GM23248 (cell line): ENCODE results near the gene CHST13. TPM values are rescaled to one million over a fixed set of nuclear protein-coding genes. Genes with fewer than 3 reads are reported as not detected.

Experiments used
- DNase-seq: peaks from one replicate; pipeline ENCODE4 v3.0.0-alpha.2; 2015
- H2AFZ ChIP-seq: fragments of 200-600 bp; sonication (generic); 2 replicates; pipeline ENCODE4 v1.6.1; 2016; ENCODE audit warnings: antibody characterized with exemption
- H3F3A ChIP-seq: fragments of 200-600 bp; sonication (generic); 2 replicates; pipeline ENCODE4 v1.6.1; 2016; ENCODE audit warnings: mild to moderate bottlenecking, antibody characterized with exemption, mixed run types; ENCODE audit not compliant: insufficient read depth
- H3K27ac ChIP-seq: fragments of 200-600 bp; sonication (generic); 2 replicates; pipeline ENCODE4 v1.5.1; 2016; ENCODE audit warnings: mild to moderate bottlenecking
- H3K27me3 ChIP-seq: fragments of 200-600 bp; sonication (generic); replicated peaks from 2 replicates; pipeline ENCODE4 v1.6.1; 2016; ENCODE audit warnings: mild to moderate bottlenecking; ENCODE audit not compliant: insufficient read depth
- H3K36me3 ChIP-seq: fragments of 200-600 bp; sonication (generic); 2 replicates; pipeline ENCODE4 v1.6.1; 2016; ENCODE audit warnings: low read depth, mild to moderate bottlenecking
- H3K4me1 ChIP-seq: fragments of 200-600 bp; sonication (generic); 2 replicates; pipeline ENCODE4 v1.6.1; 2016; ENCODE audit warnings: mild to moderate bottlenecking; ENCODE audit not compliant: insufficient read depth
- H3K4me2 ChIP-seq: fragments of 200-600 bp; sonication (generic); one replicate; pipeline ENCODE4 v1.6.1; 2016; ENCODE audit warnings: mild to moderate bottlenecking; ENCODE audit not compliant: unreplicated experiment
- H3K4me3 ChIP-seq: fragments of 200-600 bp; sonication (generic); 2 replicates; pipeline ENCODE4 v1.5.1; 2016; ENCODE audit warnings: mild to moderate bottlenecking
- H3K79me2 ChIP-seq: fragments of 200-600 bp; sonication (generic); 2 replicates; pipeline ENCODE4 v1.6.1; 2016; ENCODE audit warnings: mild to moderate bottlenecking; ENCODE audit not compliant: insufficient read depth
- H3K9ac ChIP-seq: fragments of 200-600 bp; sonication (generic); 2 replicates; pipeline ENCODE4 v1.6.1; 2016; ENCODE audit warnings: mild to moderate bottlenecking
- H3K9me2 ChIP-seq: fragments of 200-600 bp; sonication (generic); 2 replicates; pipeline ENCODE4 v1.6.1; 2016; ENCODE audit warnings: mixed run types, mild to moderate bottlenecking, moderate library complexity; ENCODE audit not compliant: insufficient read depth
- H3K9me3 ChIP-seq: fragments of 200-600 bp; sonication (generic); one replicate; pipeline ENCODE4 v1.6.1; 2017; ENCODE audit warnings: low read depth
- H4K20me1 ChIP-seq: fragments of 200-600 bp; sonication (generic); 2 replicates; pipeline ENCODE4 v1.6.0; 2016; ENCODE audit not compliant: insufficient read depth
- EZH2 ChIP-seq: fragments of 200-600 bp; sonication (generic); IDR thresholded peaks from 2 replicates; pipeline ENCODE4 v1.6.1; 2018; ENCODE audit warnings: antibody characterized with exemption, mild to moderate bottlenecking; ENCODE audit not compliant: insufficient read depth, poor library complexity, severe bottlenecking
- EZH2phosphoT487 ChIP-seq: fragments of 200-600 bp; sonication (generic); IDR thresholded peaks from 2 replicates; pipeline ENCODE4 v1.6.1; 2018; ENCODE audit warnings: antibody characterized with exemption, moderate library complexity, mild to moderate bottlenecking, low read depth; ENCODE audit not compliant: insufficient read depth
- WGBS, 2 experiments: methylation state at CpG; one replicate each; pipeline ENCODE4 v1.1.6; 2015 to 2017; ENCODE audit warnings: low lambda C conversion rate in 2 of 2, low coverage in 1 of 2; ENCODE audit errors: missing lambda C conversion rate in 2 of 2; 5-methylcytosine and 5-hydroxymethylcytosine counted together
- in situ Hi-C: fragments of 300-500 bp; cut with MboI; formaldehyde crosslinking; loops from 2 replicates; pipeline ENCODE4 v1.15.0; 2020
- polyA plus RNA-seq: library from polyadenylated mRNA; unstranded; fragments of >200 nt; fragmentation: Nextera tagmentation; extraction: Ambion mirVana; gene quantifications from 2 replicates; pipeline ENCODE4 v1.2.1, GENCODE V29; 2016
- total RNA-seq: library from RNA; depleted of rRNA; stranded (reverse); fragments of >200 nt; shearing (Covaris generic); gene quantifications from 2 replicates; pipeline ENCODE4 v1.2.3, GENCODE V29; 2014

The CHST13 gene
- total and polyA plus RNA-seq, 2 experiments from 2014 or later: 0.11 TPM; not detected in 1

DNA sequence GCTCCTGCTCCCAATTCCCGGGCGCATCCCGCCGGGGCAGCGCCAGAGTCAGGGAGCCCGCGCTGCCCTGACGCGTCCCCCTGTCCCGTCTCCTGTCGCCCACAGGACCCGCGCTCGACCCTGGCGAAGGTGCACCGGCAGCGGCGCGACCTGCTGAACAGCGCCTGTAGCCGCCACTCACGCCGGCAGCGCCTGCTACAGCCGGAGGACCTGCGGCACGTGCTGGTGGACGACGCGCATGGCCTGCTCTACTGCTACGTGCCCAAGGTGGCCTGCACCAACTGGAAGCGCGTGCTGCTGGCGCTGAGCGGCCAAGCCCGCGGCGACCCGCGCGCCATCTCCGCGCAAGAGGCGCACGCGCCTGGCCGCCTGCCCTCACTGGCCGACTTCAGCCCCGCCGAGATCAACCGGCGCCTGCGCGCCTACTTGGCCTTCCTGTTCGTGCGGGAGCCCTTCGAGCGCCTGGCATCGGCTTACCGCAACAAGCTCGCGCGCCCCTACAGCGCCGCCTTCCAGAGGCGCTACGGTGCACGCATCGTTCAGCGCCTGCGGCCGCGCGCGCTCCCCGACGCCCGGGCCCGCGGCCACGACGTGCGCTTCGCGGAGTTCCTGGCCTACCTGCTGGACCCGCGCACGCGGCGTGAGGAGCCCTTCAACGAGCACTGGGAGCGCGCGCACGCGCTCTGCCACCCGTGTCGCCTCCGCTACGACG lies 17.8 kb downstream of the CHST13 start:
- Histone ChIP-seq H2AFZ (no peak overlapping the region), H3K9me3 (no peaks in the 10 kb centered on the region), H3K79me2 (no peaks in the 10 kb centered on the region), H3K4me3 (no peak overlapping the region), H3K27me3 (no peaks in the 10 kb centered on the region), H3K36me3 (no peaks in the 10 kb centered on the region), H3K4me2 (no peak overlapping the region), H3K9me2 (no peaks in the 10 kb centered on the region), H3F3A (peaks cover 22% of the 10 kb centered on the region), H4K20me1 (no peaks in the 10 kb centered on the region), H3K27ac (no peak overlapping the region), H3K9ac (no peak overlapping the region), H3K4me1 (peaks cover 12% of the 10 kb centered on the region)
- no peak for DNase-seq
- TF ChIP-seq EZH2phosphoT487 (no peak), EZH2 (no peak)
- WGBS, 2 experiments: 70 to 72% methylated on average over 79 to 98 of the region's 101 CpGs
- in situ Hi-C loops: no loop called here

DNA sequence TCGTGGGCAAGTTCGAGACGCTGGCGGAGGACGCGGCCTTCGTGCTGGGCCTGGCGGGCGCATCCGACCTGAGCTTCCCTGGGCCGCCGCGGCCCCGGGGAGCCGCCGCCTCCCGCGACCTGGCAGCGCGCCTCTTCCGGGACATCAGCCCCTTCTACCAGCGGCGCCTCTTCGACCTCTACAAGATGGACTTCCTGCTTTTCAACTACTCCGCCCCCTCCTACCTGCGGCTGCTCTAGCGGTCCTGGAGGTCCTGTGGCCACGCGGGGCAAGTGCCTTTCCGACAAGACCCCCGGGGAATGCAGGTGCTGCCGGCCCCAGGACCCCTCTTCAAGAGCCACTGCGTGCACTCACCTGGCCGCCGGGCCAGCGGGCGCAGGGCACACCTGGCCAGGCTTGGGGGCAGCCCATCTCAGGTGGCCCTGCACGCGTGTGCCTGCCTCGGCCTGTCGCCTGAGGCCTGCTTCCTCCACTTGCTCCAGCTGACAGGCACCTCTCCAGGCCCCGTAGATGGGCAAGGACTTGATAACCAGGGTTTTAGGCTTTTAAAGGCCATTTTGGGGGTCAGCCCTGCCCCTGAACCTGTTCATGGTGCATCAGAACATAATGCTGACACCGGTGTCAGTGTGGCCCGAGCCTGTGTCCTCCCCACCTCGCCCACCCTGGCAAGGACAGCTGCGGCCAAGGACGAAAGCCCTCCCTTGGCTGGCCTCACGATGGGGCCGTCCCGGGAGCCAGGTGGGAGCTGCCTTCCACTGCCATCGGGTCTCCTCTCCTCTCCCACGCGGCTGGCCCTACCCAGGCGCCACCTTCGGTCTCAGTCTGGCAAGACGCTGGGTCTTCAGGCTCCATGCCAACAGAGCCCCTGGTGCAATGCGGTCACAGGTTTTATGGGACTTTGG lies 18.6 kb downstream of the CHST13 start:
- WGBS, 2 experiments: 88 to 90% methylated on average over 47 to 57 of the region's 57 CpGs
- H3K9me2 ChIP-seq: no peaks in the 10 kb centered on the region
- H3K27ac ChIP-seq: no peak overlapping the region
- H4K20me1 ChIP-seq: no peaks in the 10 kb centered on the region
- no peaks in the 10 kb centered on the region for H3K9me3 ChIP-seq
- H3K4me1 ChIP-seq: peaks cover 12% of the 10 kb centered on the region
- H3F3A ChIP-seq: peaks cover 22% of the 10 kb centered on the region
- H3K4me2 ChIP-seq: no peak overlapping the region
- H2AFZ ChIP-seq: no peak overlapping the region
- in situ Hi-C loops: no loop called here
- H3K36me3 ChIP-seq: no peaks in the 10 kb centered on the region
- DNase-seq: no peak
- no peaks in the 10 kb centered on the region for H3K79me2 ChIP-seq
- no peak for TF ChIP-seq EZH2
- TF ChIP-seq EZH2phosphoT487: no peak
- no peaks in the 10 kb centered on the region for H3K27me3 ChIP-seq
- H3K9ac ChIP-seq: no peak overlapping the region
- no peak overlapping the region for H3K4me3 ChIP-seq

DNA sequence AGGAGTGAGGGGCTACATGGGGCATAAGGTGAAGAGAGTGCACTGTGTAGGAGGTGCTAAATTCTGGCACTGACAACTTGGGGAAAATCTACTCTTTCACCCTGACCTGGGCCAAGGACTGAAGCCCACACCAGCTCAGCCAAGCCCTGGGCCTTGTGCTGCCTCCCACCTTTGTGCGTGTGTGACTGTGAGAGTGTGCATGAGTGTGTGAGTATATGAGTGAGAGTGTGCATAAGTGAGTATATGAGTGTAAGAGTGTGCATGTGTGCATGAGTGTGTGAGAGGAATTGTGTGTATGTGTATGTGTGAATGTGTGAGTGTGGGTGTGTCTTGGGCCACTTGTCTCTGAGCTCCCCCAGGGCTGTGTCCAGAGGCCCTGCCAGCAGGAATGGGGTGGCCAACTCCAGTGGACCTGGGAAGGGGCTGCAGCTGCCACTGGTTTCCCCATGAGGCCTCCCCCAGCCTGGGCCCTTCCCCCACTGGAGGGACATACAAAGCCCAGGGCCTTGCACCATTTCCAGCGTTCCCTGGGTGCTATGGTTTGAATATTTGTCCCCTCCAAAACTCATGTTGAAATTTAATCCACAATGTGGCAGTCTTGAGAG lies 19.6 kb downstream of the CHST13 start:
- H4K20me1 ChIP-seq: no peaks in the 10 kb centered on the region
- no peaks in the 10 kb centered on the region for H3K9me3 ChIP-seq
- no peak overlapping the region for H2AFZ ChIP-seq
- H3K9ac ChIP-seq: no peak overlapping the region
- in situ Hi-C loops: no loop called here
- no peaks in the 10 kb centered on the region for H3K36me3 ChIP-seq
- no peaks in the 10 kb centered on the region for H3K9me2 ChIP-seq
- H3K4me2 ChIP-seq: no peak overlapping the region
- H3K79me2 ChIP-seq: no peaks in the 10 kb centered on the region
- H3K27me3 ChIP-seq: no peaks in the 10 kb centered on the region
- TF ChIP-seq EZH2phosphoT487 (no peak), EZH2 (no peak)
- H3K27ac ChIP-seq: no peak overlapping the region
- no peak for DNase-seq
- peaks cover 12% of the 10 kb centered on the region for H3K4me1 ChIP-seq
- WGBS, 2 experiments: 89 to 98% methylated on average over 2 of the region's 2 CpGs
- H3F3A ChIP-seq: peaks cover 22% of the 10 kb centered on the region
- no peak overlapping the region for H3K4me3 ChIP-seq

DNA sequence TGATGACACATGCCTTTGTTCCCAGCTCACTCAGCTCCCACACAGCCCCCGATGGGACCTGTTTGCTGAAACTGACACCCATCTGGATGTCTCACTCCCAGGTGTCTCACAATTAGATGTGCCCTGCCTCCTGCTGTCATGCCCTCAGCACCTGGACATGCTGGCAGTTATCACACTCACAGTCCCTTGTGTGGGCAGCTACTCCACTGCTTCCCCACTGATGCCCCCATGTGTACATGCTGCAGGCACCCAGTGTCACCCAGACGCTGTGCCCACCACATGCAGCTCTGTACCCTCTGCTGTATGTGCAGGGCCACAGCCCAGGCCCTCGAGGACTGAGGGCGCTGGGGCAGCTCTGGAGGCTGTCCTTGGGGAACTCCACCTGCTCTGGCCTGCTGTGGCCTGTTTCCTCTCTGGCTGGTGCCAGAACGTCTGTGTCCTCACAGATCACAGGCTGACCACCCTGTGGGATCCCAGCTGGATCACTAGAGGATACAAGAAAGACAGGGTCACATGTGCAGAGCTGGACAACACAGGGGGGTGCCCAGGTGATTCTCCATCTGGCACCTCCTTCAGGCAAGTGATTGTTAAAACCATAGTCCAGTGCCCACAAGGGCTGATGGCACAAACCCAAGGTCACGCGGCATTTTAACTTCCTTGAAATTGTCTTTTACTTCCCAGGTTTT lies 20.8 kb downstream of the CHST13 start:
- Histone ChIP-seq H3K9ac (no peak overlapping the region), H2AFZ (no peak overlapping the region), H3K36me3 (no peaks in the 10 kb centered on the region), H3K27ac (no peak overlapping the region), H3K9me2 (no peaks in the 10 kb centered on the region), H3F3A (peaks cover 15% of the 10 kb centered on the region; the same call in 1 of the 2 replicates), H3K79me2 (no peaks in the 10 kb centered on the region), H4K20me1 (no peaks in the 10 kb centered on the region), H3K27me3 (no peaks in the 10 kb centered on the region), H3K4me1 (peaks cover 12% of the 10 kb centered on the region), H3K4me3 (no peak overlapping the region), H3K4me2 (no peak overlapping the region), H3K9me3 (no peaks in the 10 kb centered on the region)
- 75 to 76% methylated on average over 6 to 7 of the region's 7 CpGs for WGBS, 2 experiments
- in situ Hi-C loops: no loop called here
- DNase-seq: no peak
- TF ChIP-seq EZH2phosphoT487 (no peak), EZH2 (no peak)
